AG04449 (cell line): ENCODE measurements around the gene THSD4.
"Not testable (repeated sequence)": the region's sequence is repeated elsewhere in the genome, so short reads cannot be mapped to it uniquely, and the experiment has no call there.

ENCODE experiments used
- CTCF ChIA-PET: fragments of 350-600 bp; formaldehyde crosslinking; extraction: SDS; loops from one replicate; lab custom pipeline; 2021; ENCODE audit warnings: antibody characterized with exemption; lab: Yijun Ruan, JAX
- POLR2A ChIA-PET: fragments of 400-600, 350-600 bp; formaldehyde crosslinking; extraction: SDS; loops from one replicate; lab custom pipeline; 2020; ENCODE audit warnings: antibody characterized with exemption, inconsistent platforms; lab: Yijun Ruan, JAX
- DNase-seq: peaks from one replicate; pipeline ENCODE4 v3.0.0-alpha.2; 2010; ENCODE audit warnings: low read depth, low spot score
- H3K4me3 ChIP-seq: 2 replicates; pipeline ENCODE4 v1.5.1; 2011; ENCODE audit warnings: low read depth, mild to moderate bottlenecking, control low read depth, low read length
- CTCF ChIP-seq: IDR thresholded peaks from one replicate; pipeline ENCODE4 v1.5.1; 2011; ENCODE audit warnings: mild to moderate bottlenecking, moderate library complexity, low read length, control low read depth, inconsistent platforms; ENCODE audit not compliant: insufficient read depth; ENCODE audit errors: missing control alignments

THSD4 gene

GRCh38 chr15:71662306-71662705 lies 547.0 kb downstream of the THSD4 start:
- CTCF ChIA-PET: interaction anchor here (1.3 to 2.8 kb wide), 3 partner anchors 10 to 87 kb away, joined by 4 to 16 read pairs (median 11); no protein-coding TSS in a partner anchor
- TF ChIP-seq CTCF: no peak
- no peak overlapping the region for H3K4me3 ChIP-seq
- DNase-seq: no peak
- POLR2A ChIA-PET: no interaction called here

DNA sequence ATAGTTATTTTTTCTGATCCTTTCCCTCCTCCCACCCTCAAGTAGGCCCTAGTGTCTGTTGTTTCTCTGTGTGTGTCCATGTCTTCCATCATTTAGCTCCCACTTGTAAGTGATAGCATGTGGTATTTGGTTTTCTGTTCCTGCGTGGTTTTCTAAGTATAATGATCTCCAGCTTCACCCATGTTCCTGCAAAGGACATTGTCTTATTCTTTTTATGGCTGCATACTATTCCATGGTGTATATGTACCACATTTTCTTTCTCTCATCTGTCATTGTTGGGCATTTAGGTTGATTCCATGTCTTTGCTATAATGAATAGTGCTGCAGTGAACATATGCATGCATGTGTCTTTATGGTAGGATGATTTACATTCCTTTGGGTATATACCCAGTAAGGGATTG lies 549.4 kb downstream of the THSD4 start:
- H3K4me3 ChIP-seq: no peak overlapping the region
- ChIA-PET POLR2A (no interaction called here), CTCF (interaction anchor here (0.9 kb wide), 1 partner anchor 41 kb away, joined by 3 read pairs; no protein-coding TSS in a partner anchor)
- no peak for TF ChIP-seq CTCF
- no peak for DNase-seq

- no peak overlapping the region for H3K4me3 ChIP-seq
- DNase-seq: no peak
- POLR2A ChIA-PET: no interaction called here
- CTCF ChIA-PET: interaction anchor here (1.0 to 1.5 kb wide), 7 partner anchors 10 to 223 kb away, joined by 3 to 12 read pairs (median 4); no protein-coding TSS in a partner anchor
- no peak for TF ChIP-seq CTCF
These were observed 551.7 kb downstream of the THSD4 start for GRCh38 chr15:71666763-71667620.

DNA sequence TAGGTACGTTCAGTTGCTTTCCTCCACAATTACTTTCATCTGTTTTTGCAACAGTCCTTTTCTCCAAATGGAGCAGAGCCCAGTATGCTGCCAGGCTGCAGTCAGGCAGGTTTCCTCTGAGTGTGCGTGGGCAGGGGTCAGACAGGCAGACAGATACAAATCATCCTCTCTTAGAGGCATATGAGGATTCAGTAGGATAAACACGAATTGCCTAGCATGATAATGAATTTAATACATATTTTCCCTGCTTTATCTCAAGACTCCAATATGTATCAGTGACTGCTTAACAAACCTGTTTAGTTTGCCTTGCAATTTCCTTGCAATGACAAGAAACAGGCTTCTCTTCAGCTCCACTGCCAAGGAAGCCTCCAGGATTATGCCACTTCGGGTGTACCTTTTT lies 554.4 kb downstream of the THSD4 start:
- ChIA-PET CTCF (interaction anchor here (0.7 kb wide), 1 partner anchor 137 kb away, joined by 3 read pairs; no protein-coding TSS in a partner anchor), POLR2A (no interaction called here)
- no peak for TF ChIP-seq CTCF
- no peak for DNase-seq
- no peak overlapping the region for H3K4me3 ChIP-seq

- POLR2A ChIA-PET, H3K4me3 ChIP-seq, CTCF ChIA-PET, DNase-seq: not testable (repeated sequence)
These were observed 555.0 kb downstream of the THSD4 start for GRCh38 chr15:71670222-71670621.

DNA sequence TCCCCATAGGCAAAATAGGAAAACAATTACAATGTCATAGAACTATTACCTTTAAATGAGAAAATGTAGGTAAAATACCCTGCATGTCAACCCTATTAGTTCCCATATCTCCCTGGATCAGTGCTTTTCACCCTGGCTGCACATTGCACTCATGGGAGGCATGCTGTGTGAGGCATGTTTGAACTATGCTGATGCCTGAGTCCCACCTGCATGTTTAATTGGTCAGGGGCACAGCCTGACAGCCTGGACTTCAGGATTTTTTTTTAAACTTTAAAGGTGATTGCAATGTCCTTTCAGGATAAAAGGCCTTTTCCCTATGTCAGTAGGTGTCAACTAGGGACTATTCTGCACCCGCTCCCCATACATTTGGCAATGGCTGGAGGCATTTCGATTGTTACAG lies 559.1 kb downstream of the THSD4 start:
- DNase-seq: no peak
- POLR2A ChIA-PET: no interaction called here
- CTCF ChIA-PET: no interaction called here
- H3K4me3 ChIP-seq: no peak overlapping the region
- TF ChIP-seq CTCF: no peak
